H1 (cell line): ENCODE measurements around the gene ZNF385C. TPM values are rescaled to one million over a fixed set of nuclear protein-coding genes. Genes with fewer than 3 reads are reported as not detected.

Experiments used
- CTCF ChIA-PET: fragments of 300-600 bp; sonication (Branson Sonifier 250); formaldehyde crosslinking; loops from one replicate; lab custom pipeline; 2021; ENCODE audit not compliant: partially characterized antibody; lab: Charles Lee
- POLR2A ChIA-PET: fragments of 300-600 bp; sonication (Branson Sonifier 250); formaldehyde crosslinking; loops from one replicate; lab custom pipeline; 2021; ENCODE audit warnings: inconsistent platforms; ENCODE audit not compliant: partially characterized antibody; lab: Charles Lee
- DNase-seq, 2 experiments: peaks; one replicate each; pipeline versions ENCODE4 v3.0.0 to v3.0.0-alpha.2; 2010 to 2022; ENCODE audit warnings: low spot score in 2 of 2, low read depth in 1 of 2, mixed read lengths in 1 of 2
- FAIRE-seq: peaks from 2 replicates; lab custom pipeline; 2011; peaks lifted over from hg19 to GRCh38; lab: Jason Lieb, UNC
- H2AFZ ChIP-seq: 2 replicates; pipeline ENCODE4 v1.8.1; 2012; ENCODE audit warnings: low read length, inconsistent platforms
- H2AK5ac ChIP-seq: 2 replicates; pipeline ENCODE4 v1.6.1; 2013; ENCODE audit warnings: low read depth, low read length
- H2BK120ac ChIP-seq: replicated peaks from 2 replicates; pipeline ENCODE3; 2013; ENCODE audit warnings: low read depth, low read length, inconsistent platforms
- H2BK12ac ChIP-seq: 2 replicates; pipeline ENCODE4 v1.6.1; 2013; ENCODE audit warnings: low read depth, low read length
- H2BK15ac ChIP-seq: 2 replicates; pipeline ENCODE4 v1.6.1; 2013; ENCODE audit warnings: low read length
- H2BK20ac ChIP-seq: 2 replicates; pipeline ENCODE4 v1.6.1; 2013; ENCODE audit warnings: low read length
- H2BK5ac ChIP-seq: 2 replicates; pipeline ENCODE4 v1.6.1; 2013; ENCODE audit warnings: low read depth, low read length
- H3K14ac ChIP-seq: 2 replicates; pipeline ENCODE4 v1.6.1; 2013; ENCODE audit warnings: inconsistent platforms; ENCODE audit not compliant: insufficient read length
- H3K18ac ChIP-seq: 2 replicates; pipeline ENCODE4 v1.6.1; 2013; ENCODE audit warnings: low read length; ENCODE audit errors: extremely low read depth
- H3K23ac ChIP-seq: 2 replicates; pipeline ENCODE4 v1.6.1; 2013; ENCODE audit warnings: inconsistent platforms; ENCODE audit not compliant: insufficient read length
- H3K23me2 ChIP-seq: 2 replicates; pipeline ENCODE4 v1.6.1; 2013; ENCODE audit warnings: low read depth, low read length
- H3K27ac ChIP-seq: 2 replicates; pipeline ENCODE4 v1.6.1; 2011; ENCODE audit warnings: low read depth, low read length, inconsistent platforms
- H3K27me3 ChIP-seq, 4 experiments: replicated peaks in 1 of 4; 1 replicate in 1 of 4; 2 replicates in 3 of 4; pipeline versions ENCODE4 v1.6.1 to v1.8.1; 2011 to 2013; ENCODE audit warnings: low read length in 3 of 4, mild to moderate bottlenecking in 3 of 4, inconsistent platforms in 2 of 4, mixed read lengths in 2 of 4, moderate library complexity in 1 of 4; ENCODE audit not compliant: control insufficient read depth in 3 of 4, insufficient read depth in 3 of 4; ENCODE audit errors: extremely low read depth in 1 of 4
- H3K36me3 ChIP-seq, 4 experiments: 2 replicates each; pipeline versions ENCODE4 v1.6.1 to v1.8.1; 2011 to 2013; ENCODE audit warnings: mild to moderate bottlenecking in 4 of 4, low read length in 3 of 4, moderate library complexity in 2 of 4, control low read depth in 1 of 4, inconsistent platforms in 1 of 4; ENCODE audit not compliant: insufficient read depth in 4 of 4, control insufficient read depth in 2 of 4
- H3K4ac ChIP-seq: replicated peaks from 2 replicates; pipeline ENCODE3; 2013; ENCODE audit warnings: low read length, low read depth, mixed read lengths, inconsistent platforms; ENCODE audit not compliant: insufficient read length
- H3K4me1 ChIP-seq, 4 experiments: replicated peaks in 1 of 4; 1 replicate in 1 of 4; 2 replicates in 3 of 4; pipeline versions ENCODE4 v1.6.1 to v1.8.1; 2011 to 2013; ENCODE audit warnings: low read length in 3 of 4, inconsistent platforms in 2 of 4, mixed read lengths in 1 of 4; ENCODE audit not compliant: insufficient read depth in 4 of 4, control insufficient read depth in 3 of 4
- H3K4me2 ChIP-seq, 2 experiments: 2 replicates each; pipeline versions ENCODE4 v1.6.1 to v1.8.1; 2011 to 2013; ENCODE audit warnings: low read depth in 2 of 2, low read length in 2 of 2, control low read depth in 1 of 2, inconsistent platforms in 1 of 2, mild to moderate bottlenecking in 1 of 2; ENCODE audit not compliant: insufficient read depth in 1 of 2
- H3K4me3 ChIP-seq, 4 experiments: fragments of 200-600, 300-600 bp in 1 of 4; sonication (generic), shearing (Covaris generic), sonication (Bioruptor Twin) in 1 of 4; 2 replicates each; pipeline versions ENCODE4 v1.5.1 to v1.8.1; 2011 to 2016; ENCODE audit warnings: low read length in 4 of 4, low read depth in 3 of 4, control low read depth in 2 of 4, inconsistent platforms in 2 of 4, mild to moderate bottlenecking in 2 of 4, mixed read lengths in 1 of 4, moderate library complexity in 1 of 4; ENCODE audit not compliant: insufficient read depth in 2 of 4; ENCODE audit errors: extremely low read depth in 1 of 4
- H3K56ac ChIP-seq: replicated peaks from 2 replicates; pipeline ENCODE3; 2013; ENCODE audit warnings: low read depth, mild to moderate bottlenecking, mixed read lengths, low read length, inconsistent platforms; ENCODE audit not compliant: insufficient read length
- H3K79me1 ChIP-seq: 2 replicates; pipeline ENCODE4 v1.6.1; 2013; ENCODE audit warnings: low read depth, low read length, control low read depth
- H3K79me2 ChIP-seq, 2 experiments: 2 replicates each; pipeline versions ENCODE4 v1.6.1 to v1.8.1; 2012 to 2013; ENCODE audit warnings: low read length in 2 of 2, mild to moderate bottlenecking in 2 of 2, inconsistent platforms in 1 of 2; ENCODE audit not compliant: insufficient read depth in 2 of 2, control insufficient read depth in 1 of 2
- H3K9ac ChIP-seq, 4 experiments: replicated peaks in 1 of 4; 1 replicate in 1 of 4; 2 replicates in 3 of 4; pipeline versions ENCODE4 v1.6.1 to v1.8.1; 2011 to 2013; ENCODE audit warnings: low read depth in 3 of 4, low read length in 3 of 4, control low read depth in 2 of 4, mild to moderate bottlenecking in 2 of 4, moderate library complexity in 2 of 4, inconsistent platforms in 1 of 4; ENCODE audit errors: extremely low read depth in 1 of 4
- H3K9me3 ChIP-seq, 2 experiments: 2 replicates each; pipeline versions ENCODE4 v1.6.1 to v1.8.1; 2012 to 2013; ENCODE audit warnings: mild to moderate bottlenecking in 2 of 2, moderate library complexity in 2 of 2, control low read depth in 1 of 2, inconsistent platforms in 1 of 2, low read depth in 1 of 2, low read length in 1 of 2, mixed read lengths in 1 of 2; ENCODE audit not compliant: insufficient read depth in 2 of 2
- H4K20me1 ChIP-seq, 2 experiments: replicated peaks in 1 of 2; 2 replicates each; pipeline versions ENCODE3 to v1.8.1; 2011 to 2013; ENCODE audit warnings: inconsistent platforms in 2 of 2, low read length in 2 of 2, mild to moderate bottlenecking in 1 of 2; ENCODE audit not compliant: insufficient read depth in 2 of 2, control insufficient read depth in 1 of 2
- H4K5ac ChIP-seq: 2 replicates; pipeline ENCODE4 v1.6.1; 2013; ENCODE audit warnings: low read length, low read depth, mixed read lengths, inconsistent platforms; ENCODE audit not compliant: insufficient read length
- H4K8ac ChIP-seq: 2 replicates; pipeline ENCODE4 v1.8.0; 2013; ENCODE audit warnings: mild to moderate bottlenecking, moderate library complexity, low read length, inconsistent platforms; ENCODE audit not compliant: insufficient read depth; ENCODE audit errors: extremely low read depth
- H4K91ac ChIP-seq: replicated peaks from 2 replicates; pipeline ENCODE3; 2013; ENCODE audit warnings: low read length, mixed read lengths, inconsistent platforms; ENCODE audit not compliant: insufficient read length
- BACH1 ChIP-seq: IDR thresholded peaks from 2 replicates; pipeline ENCODE4 v1.6.1; 2012; ENCODE audit warnings: low read length, improper control_type of control experiment
- EZH2 ChIP-seq: fragments of 200-600 bp; sonication (generic); IDR thresholded peaks from 2 replicates; pipeline ENCODE4 v1.7.1; 2012; ENCODE audit warnings: low read depth, mild to moderate bottlenecking, moderate library complexity, low read length, inconsistent platforms; ENCODE audit not compliant: severe bottlenecking
- HDAC2 ChIP-seq, 2 experiments: fragments of 300-600 bp in 1 of 2; sonication (generic) in 1 of 2; IDR thresholded peaks; 2 replicates each; pipeline ENCODE4 v1.6.1; 2011 to 2012; ENCODE audit warnings: low read depth in 2 of 2, low read length in 2 of 2, mild to moderate bottlenecking in 2 of 2, moderate library complexity in 2 of 2, borderline replicate concordance in 1 of 2, inconsistent platforms in 1 of 2
- JUN ChIP-seq: IDR thresholded peaks from 2 replicates; pipeline ENCODE4 v1.6.1; 2011; ENCODE audit warnings: low read depth, mild to moderate bottlenecking, improper control_type of control experiment, low read length
- KDM1A ChIP-seq: fragments of 200-600, 300-600 bp; sonication (generic); IDR thresholded peaks from 2 replicates; pipeline ENCODE4 v1.7.1; 2016; ENCODE audit warnings: mild to moderate bottlenecking, low read length, borderline replicate concordance
- KDM4A ChIP-seq: IDR thresholded peaks from one replicate; pipeline ENCODE4 v1.7.1; 2012; ENCODE audit warnings: low read depth, mild to moderate bottlenecking, moderate library complexity, low read length, inconsistent platforms; ENCODE audit not compliant: severe bottlenecking
- PHF8 ChIP-seq: fragments of 200-600 bp; sonication (generic); conservative IDR thresholded peaks from 2 replicates; pipeline ENCODE4 v1.7.1; 2012; ENCODE audit warnings: low read depth, mild to moderate bottlenecking, inconsistent platforms, low read length, moderate library complexity
- POU5F1 ChIP-seq: IDR thresholded peaks from 2 replicates; pipeline ENCODE4 v1.6.1; 2011; ENCODE audit warnings: low read depth, mild to moderate bottlenecking, low read length, moderate library complexity
- RXRA ChIP-seq: IDR thresholded peaks from 2 replicates; pipeline ENCODE4 v1.6.1; 2011; ENCODE audit warnings: low read depth, mild to moderate bottlenecking, low read length, moderate library complexity; ENCODE audit not compliant: insufficient read depth
- SIN3A ChIP-seq, 2 experiments: IDR thresholded peaks in 1 of 2; conservative IDR thresholded peaks in 1 of 2; 2 replicates each; pipeline ENCODE4 v1.6.1; 2011 to 2012; ENCODE audit warnings: low read length in 2 of 2, improper control_type of control experiment in 1 of 2, low read depth in 1 of 2, mild to moderate bottlenecking in 1 of 2
- SP1 ChIP-seq: IDR thresholded peaks from 2 replicates; pipeline ENCODE4 v1.6.1; 2011; ENCODE audit warnings: low read depth, low read length
- TEAD4 ChIP-seq: IDR thresholded peaks from 2 replicates; pipeline ENCODE4 v1.6.1; 2012; ENCODE audit warnings: low read depth, low read length, inconsistent platforms, mixed read lengths
- WGBS, 2 experiments: shearing (Covaris generic) in 1 of 2; methylation state at CpG; one replicate each; pipeline versions ENCODE4 v1.1.6 to v1.1.7; 2013 to 2015; ENCODE audit warnings: low lambda C conversion rate in 2 of 2, mixed read lengths in 2 of 2, inconsistent platforms in 1 of 2, low coverage in 1 of 2, missing lambda C conversion rate in 1 of 2; ENCODE audit not compliant: insufficient replicate concordance in 2 of 2, insufficient coverage in 1 of 2, insufficient read length in 1 of 2; ENCODE audit errors: extremely low coverage in 1 of 2, missing lambda C conversion rate in 1 of 2; 5-methylcytosine and 5-hydroxymethylcytosine counted together
- polyA plus RNA-seq, 7 experiments: library from polyadenylated mRNA; depleted of rRNA in 3 of 7; stranded (reverse) in 5 of 7; unstranded in 2 of 7; fragments of >200 nt in 5 of 7; fragments of 200-250 nt in 2 of 7; gene quantifications; 1 replicate in 5 of 7; 2 replicates in 1 of 7; 4 replicates in 1 of 7; pipeline versions ENCODE4 v1.2.1 to v1.2.3, GENCODE V29; 2011 to 2013; ENCODE audit warnings: missing spikeins in 2 of 7, mixed read lengths in 2 of 7
- total RNA-seq: library from RNA; stranded (reverse); fragmentation: NEBNext Ultra II Directional; extraction: Animal tissue kit (Norgen Biotek cat#: 25700); gene quantifications from 2 replicates; pipeline ENCODE4 v1.2.1, GENCODE V29; 2021
- TF ChIP-seq, protein P1 (sequence below): IDR thresholded peaks from 2 replicates; pipeline ENCODE4 v1.6.1; 2011; ENCODE audit warnings: low read depth, mild to moderate bottlenecking, low read length; ENCODE audit not compliant: insufficient read depth

ZNF385C gene
- total and polyA plus RNA-seq, 2 of the 8 experiments (the other 6 are each of a cell fraction or from before 2014, with no cell fraction given) = 3.9 to 6.1 TPM

GRCh38 chr17:42114118-42114517, 15.8 kb upstream of the ZNF385C start:
- Histone ChIP-seq H2BK15ac (no peak overlapping the region), H3K14ac (no peak overlapping the region), H3K18ac (no peak overlapping the region), H2AK5ac (no peak overlapping the region), H4K5ac (no peak overlapping the region), H2BK12ac (no peak overlapping the region), H3K23ac (no peak overlapping the region), H2BK5ac (no peak overlapping the region), H2AFZ (no peak overlapping the region), H2BK120ac (no peak overlapping the region), H4K91ac (no peak overlapping the region), H4K20me1 (peaks cover 0 to 5% of the 10 kb centered on the region in 2 experiments), H3K4me1 (peaks cover 0 to 7% (median 2%) of the 10 kb centered on the region in 4 experiments; a peak in 3 of 7 replicates), H3K4me3 (no peak overlapping the region), H2BK20ac (no peak overlapping the region), H3K56ac (no peak overlapping the region), H3K23me2 (no peaks in the 10 kb centered on the region), H3K79me2 (no peaks in the 10 kb centered on the region), H4K8ac (no peak overlapping the region), H3K4ac (no peak overlapping the region), H3K36me3 (peaks cover 3 to 20% (median 5%) of the 10 kb centered on the region in 4 experiments; a peak in 6 of 8 replicates), H3K27ac (no peak overlapping the region), H3K79me1 (no peaks in the 10 kb centered on the region), H3K27me3 (no peaks in the 10 kb centered on the region), H3K9ac (no peak overlapping the region), H3K9me3 (no peaks in the 10 kb centered on the region), H3K4me2 (no peak overlapping the region)
- WGBS, 2 experiments = 94% methylated on average over 9 of the region's 9 CpGs; no CpG with 5 or more reads in 1 of the 2 experiments
- DNase-seq (no peak), FAIRE-seq (no peak)
- POLR2A ChIA-PET = interaction anchor here (1.0 to 1.6 kb wide), 3 partner anchors 16 to 146 kb away, joined by 3 to 5 read pairs (median 4); partner anchors contain the start of gene NKIRAS2
- CTCF ChIA-PET = interaction anchor here (1.2 to 39.4 kb wide), 10 partner anchors 16 to 151 kb away, joined by 3 to 1084 read pairs (median 4); partner anchors contain the start of genes DNAJC7, KCNH4, NKIRAS2 and RAB5C
- no peak for TF ChIP-seq SP1
- no peak for TF ChIP-seq HDAC2 (IDR thresholded peaks at IDR 0.05; ENCODE audit: borderline replicate concordance in 1 of 2, low read depth in 2 of 2, low read length in 2 of 2)
- no peak for TF ChIP-seq TEAD4
- no peak for TF ChIP-seq POU5F1
- no peak for TF ChIP-seq SIN3A (conservative IDR thresholded peaks at IDR 0.05 in 1 of 2, IDR thresholded peaks at IDR 0.05 in 1 of 2; ENCODE audit: low read depth in 1 of 2, low read length in 2 of 2)
- TF ChIP-seq, protein P1, sequence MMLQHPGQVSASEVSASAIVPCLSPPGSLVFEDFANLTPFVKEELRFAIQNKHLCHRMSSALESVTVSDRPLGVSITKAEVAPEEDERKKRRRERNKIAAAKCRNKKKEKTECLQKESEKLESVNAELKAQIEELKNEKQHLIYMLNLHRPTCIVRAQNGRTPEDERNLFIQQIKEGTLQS = no peak
- TF ChIP-seq BACH1 = no peak
- TF ChIP-seq RXRA = no peak
- no peak for TF ChIP-seq EZH2
- no peak for TF ChIP-seq PHF8
- no peak for TF ChIP-seq JUN
- no peak for TF ChIP-seq KDM4A
- TF ChIP-seq KDM1A = no peak
